DMS79 treated with DMSO at 0.1 percent for 48 hours (cell line): Measurements from ENCODE around the gene TTC8.

Source experiments
- DNase-seq: peaks from one replicate; lab custom pipeline; 2025; lab: John Stamatoyannopoulos, UW

Gene TTC8

GRCh38 chr14:88868558-88869159, 44.2 kb downstream of the TTC8 start:
- DNase-seq, result peak; percentile 18

- DNase-seq, result no peak
Measured at GRCh38 chr14:88870777-88871176, 46.3 kb downstream of the TTC8 start.

- DNase-seq, result no peak
Measured at GRCh38 chr14:88871429-88871828, 47.0 kb downstream of the TTC8 start.

- no peak for DNase-seq
Measured at GRCh38 chr14:88872976-88873375, 48.5 kb downstream of the TTC8 start.

- no peak for DNase-seq
Measured at GRCh38 chr14:88877192-88877591, 52.7 kb downstream of the TTC8 start.

- DNase-seq, result no peak
Measured at GRCh38 chr14:88879022-88879421, 54.6 kb downstream of the TTC8 start.

- no peak for DNase-seq
Measured at GRCh38 chr14:88882236-88882635, 57.8 kb downstream of the TTC8 start.

GRCh38 chr14:88895116-88895515, 70.7 kb downstream of the TTC8 start:
- no peak for DNase-seq

GRCh38 chr14:88901189-88901588, 76.7 kb downstream of the TTC8 start:
- no peak for DNase-seq

GRCh38 chr14:88901991-88902390, 77.5 kb downstream of the TTC8 start:
- DNase-seq, result no peak

- DNase-seq, result no peak
Measured at GRCh38 chr14:88902850-88903249, 78.4 kb downstream of the TTC8 start.

GRCh38 chr14:88904206-88904647, 79.8 kb downstream of the TTC8 start:
- no peak for DNase-seq

GRCh38 chr14:88904864-88905263, 80.4 kb downstream of the TTC8 start:
- DNase-seq, result no peak

- no peak for DNase-seq
Measured at GRCh38 chr14:88908216-88908615, 83.8 kb downstream of the TTC8 start.

GRCh38 chr14:88910386-88910785, 85.9 kb downstream of the TTC8 start:
- DNase-seq, result no peak

GRCh38 chr14:88911809-88912208, 87.4 kb downstream of the TTC8 start:
- DNase-seq, result no peak

GRCh38 chr14:88914956-88915355, 90.5 kb downstream of the TTC8 start:
- no peak for DNase-seq

- no peak for DNase-seq
Measured at GRCh38 chr14:88919502-88919901, 95.1 kb downstream of the TTC8 start.
